Measurements from ENCODE around the gene RGP1.

Gene RGP1

GRCh38 chr9:35757892-35758275, 8.8 kb downstream of the RGP1 start:
- no peak overlapping the region for H3K4me3 ChIP-seq (ENCODE audit: low read depth, low read length)
- DNase-seq (ENCODE audit: low read depth): no peak
- no peak for TF ChIP-seq CTCF (conservative IDR thresholded peaks at IDR 0.05; ENCODE audit: low read depth, low read length)

DNA sequence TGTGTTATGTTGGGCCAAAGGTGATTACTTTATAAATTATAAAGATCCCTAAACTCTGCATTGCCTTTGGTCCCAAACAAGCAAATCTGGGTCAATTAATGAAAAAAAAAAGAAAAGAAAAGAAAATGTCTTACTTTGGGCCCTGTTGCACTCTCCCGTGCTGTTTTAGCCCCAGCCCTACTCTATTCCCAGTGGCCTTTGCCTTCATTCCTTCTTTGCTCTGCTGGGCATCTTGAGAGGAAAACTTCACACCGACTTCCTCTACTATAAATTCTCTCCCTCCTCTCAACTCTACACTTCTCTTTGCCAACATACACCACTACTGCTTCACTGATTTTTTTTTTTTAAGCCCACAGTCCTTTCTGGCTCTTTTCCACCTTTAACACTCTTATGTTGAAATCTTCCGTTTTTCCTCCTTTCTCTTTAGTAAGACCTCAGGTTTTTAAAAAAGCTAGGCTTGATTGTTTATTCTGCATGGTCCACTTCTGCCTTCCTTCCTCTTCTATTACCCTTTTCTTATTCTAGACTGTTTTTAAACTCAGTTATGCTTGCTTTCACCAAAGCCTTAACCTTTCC, 9.5 kb downstream of the RGP1 start:
- peak; percentile 68 for DNase-seq (ENCODE audit: low read depth)
- H3K4me3 ChIP-seq (ENCODE audit: low read depth, low read length): no peak overlapping the region
- no peak for TF ChIP-seq CTCF (conservative IDR thresholded peaks at IDR 0.05; ENCODE audit: low read depth, low read length)

- no peak overlapping the region for H3K4me3 ChIP-seq (ENCODE audit: low read depth, low read length)
- DNase-seq (ENCODE audit: low read depth): no peak
- no peak for TF ChIP-seq CTCF (conservative IDR thresholded peaks at IDR 0.05; ENCODE audit: low read depth, low read length)
These were observed 10.7 kb downstream of the RGP1 start for GRCh38 chr9:35759795-35760194.

DNA sequence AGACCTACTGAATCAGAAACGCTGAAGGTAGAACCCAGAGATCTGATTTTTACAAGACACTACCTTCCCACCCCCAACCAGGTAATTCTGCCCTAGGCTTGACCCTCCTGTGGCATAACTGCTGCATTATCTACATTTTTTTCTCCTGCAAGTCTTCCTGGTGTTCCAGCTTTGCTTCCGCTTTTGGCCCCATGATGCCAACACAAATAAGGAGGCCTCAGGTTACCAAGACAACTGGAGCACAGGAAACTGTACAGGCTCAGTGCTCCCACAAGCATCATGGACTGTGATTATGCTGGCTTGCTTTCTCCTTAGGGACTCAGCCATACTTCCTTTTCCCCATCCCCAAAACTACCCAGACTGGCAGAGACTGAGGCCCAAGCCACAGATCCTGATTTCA, 11.6 kb downstream of the RGP1 start:
- no peak for TF ChIP-seq CTCF (conservative IDR thresholded peaks at IDR 0.05; ENCODE audit: low read depth, low read length)
- no peak overlapping the region for H3K4me3 ChIP-seq (ENCODE audit: low read depth, low read length)
- peak; percentile 82 for DNase-seq (ENCODE audit: low read depth)

DNA sequence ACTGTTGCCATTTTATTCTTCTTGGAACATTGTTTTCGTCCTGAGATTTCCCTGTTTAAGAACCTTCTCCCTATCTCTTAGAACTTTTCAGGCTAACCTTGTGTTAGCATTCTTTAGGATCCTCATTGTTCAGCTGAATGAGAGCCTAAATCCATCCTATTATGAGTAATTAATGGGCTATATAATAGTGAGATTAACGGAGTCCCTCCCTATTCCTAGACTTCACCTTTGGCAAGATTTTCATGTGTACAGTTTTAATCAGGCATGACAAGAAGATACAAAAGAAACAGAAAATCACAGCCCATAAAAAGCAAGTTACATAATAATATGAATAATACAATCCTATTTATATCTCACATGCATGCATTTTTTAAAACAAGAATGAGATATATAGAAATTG, 14.1 kb downstream of the RGP1 start:
- no peak for DNase-seq (ENCODE audit: low read depth)
- H3K4me3 ChIP-seq (ENCODE audit: low read depth, low read length): no peak overlapping the region
- no peak for TF ChIP-seq CTCF (conservative IDR thresholded peaks at IDR 0.05; ENCODE audit: low read depth, low read length)

DNA sequence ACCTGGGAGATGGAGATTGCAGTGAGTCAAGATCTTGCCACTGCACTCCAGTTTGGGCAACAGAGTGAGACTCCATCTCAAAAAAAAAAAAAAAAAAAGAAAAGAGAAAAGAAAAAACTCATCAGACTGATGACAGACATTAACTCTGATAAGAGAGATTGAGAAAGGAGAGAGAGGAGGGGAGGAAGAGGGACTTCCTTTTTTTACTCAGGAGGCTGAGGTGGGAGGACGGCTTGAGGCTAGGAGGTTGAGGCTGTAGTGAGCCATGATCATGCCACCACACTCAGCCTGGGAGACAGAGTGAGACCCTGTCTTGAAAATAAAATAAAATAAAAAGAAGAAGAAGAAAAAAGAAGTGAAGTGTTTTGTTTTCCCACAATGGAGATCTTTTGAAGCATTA, 14.7 kb downstream of the RGP1 start:
- H3K4me3 ChIP-seq (ENCODE audit: low read depth, low read length): no peak overlapping the region
- no peak for DNase-seq (ENCODE audit: low read depth)
- TF ChIP-seq CTCF (conservative IDR thresholded peaks at IDR 0.05; ENCODE audit: low read depth, low read length): no peak

DNA sequence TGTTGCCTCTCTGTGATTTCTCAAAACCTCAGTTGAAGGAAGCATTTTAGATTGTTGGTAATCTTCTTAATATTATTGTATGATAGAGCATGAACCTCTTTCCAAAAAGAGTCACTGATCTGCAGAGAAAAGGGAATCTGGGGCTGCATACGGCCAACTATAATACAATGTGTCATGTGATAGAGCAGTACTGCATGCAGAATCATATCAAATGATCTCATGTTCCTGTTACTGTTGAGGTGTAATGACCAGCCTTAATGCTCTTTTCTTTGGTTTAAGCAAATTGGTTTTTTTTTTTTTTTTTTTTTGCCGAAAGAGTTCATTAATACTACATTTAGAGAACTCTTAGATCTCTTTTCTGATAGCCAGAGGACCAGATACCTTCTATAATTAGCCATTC, 17.9 kb downstream of the RGP1 start:
- no peak overlapping the region for H3K4me3 ChIP-seq (ENCODE audit: low read depth, low read length)
- DNase-seq (ENCODE audit: low read depth): no peak
- no peak for TF ChIP-seq CTCF (conservative IDR thresholded peaks at IDR 0.05; ENCODE audit: low read depth, low read length)
